ENCODE measurements around the gene CARD14. TPM values are rescaled to one million over a fixed set of nuclear protein-coding genes. Genes with fewer than 3 reads are reported as not detected.

CARD14 gene
- total and polyA plus RNA-seq, 2 experiments from 2014 or later, result 0.08 to 0.52 TPM

DNA sequence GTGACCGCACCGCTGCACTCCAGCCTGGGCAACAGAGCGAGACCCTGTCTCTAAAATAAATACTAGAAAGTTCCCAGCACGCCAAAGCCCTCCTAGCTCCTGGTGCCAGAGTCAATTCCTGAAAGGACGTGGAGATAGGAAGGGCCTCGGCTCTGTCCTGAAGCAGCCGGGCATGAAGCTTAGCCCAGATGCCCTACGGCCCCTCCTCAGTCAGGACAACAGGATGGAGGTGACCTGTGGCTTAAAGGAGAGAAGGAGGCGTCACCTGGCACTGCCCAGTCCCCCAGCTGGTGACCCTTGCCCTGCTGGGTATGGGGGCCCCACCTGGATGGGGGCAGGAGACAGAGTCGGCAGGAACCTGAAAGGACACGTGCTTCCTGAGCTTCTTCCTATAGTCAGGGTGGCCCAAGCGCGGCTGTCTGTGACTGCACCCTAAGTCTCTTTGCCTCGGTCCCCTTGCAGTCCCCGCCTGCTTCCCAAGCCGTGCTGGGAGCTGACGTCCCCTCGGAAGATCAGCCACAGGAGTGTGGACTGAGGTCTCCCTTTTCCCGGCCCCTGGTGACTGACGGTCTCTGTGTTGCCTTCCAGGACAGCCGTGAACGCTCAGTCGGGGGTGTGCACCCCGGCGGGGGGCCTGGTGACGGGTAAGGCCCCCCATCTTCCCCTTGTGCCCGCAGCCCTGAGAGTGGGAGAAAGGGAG is 75.9 kb downstream of the CARD14 start:
- Histone ChIP-seq H3K4me3 (no peak overlapping the region), H2AFZ (no peak overlapping the region), H3K36me3 (ENCODE audit: insufficient read depth) (no peaks in the 10 kb centered on the region; the same call in 1 of the 2 replicates), H3F3A (replicated peaks; ENCODE audit: low read depth) (no peaks in the 10 kb centered on the region), H3K4me2 (no peak overlapping the region), H3K27me3 (ENCODE audit: insufficient read depth) (no peaks in the 10 kb centered on the region), H4K20me1 (replicated peaks; ENCODE audit: insufficient read depth) (peaks cover 3% of the 10 kb centered on the region; the same call in 1 of the 2 replicates), H3K9me2 (ENCODE audit: insufficient read depth) (no peaks in the 10 kb centered on the region), H3K4me1 (ENCODE audit: insufficient read depth) (no peaks in the 10 kb centered on the region), H3K27ac (ENCODE audit: low read depth) (no peak overlapping the region), H3K79me2 (replicated peaks; ENCODE audit: insufficient read depth) (no peaks in the 10 kb centered on the region)
- H3K4me3 Mint-ChIP-seq, result no peak overlapping the region
- peaks cover 21% of the 10 kb centered on the region; the same call in 2 of the 3 replicates for H3K36me3 Mint-ChIP-seq (ENCODE audit: low read depth)
- no peak overlapping the region for H3K27ac Mint-ChIP-seq
- TF ChIP-seq JUNB (IDR thresholded peaks at IDR 0.05; ENCODE audit: unreplicated experiment) (no peak), ZNF114 (CRISPR knock-in tag; IDR thresholded peaks at IDR 0.05) (no peak), NANOG (IDR thresholded peaks at IDR 0.05; ENCODE audit: borderline replicate concordance) (no peak), CREB1 (CRISPR knock-in tag; IDR thresholded peaks at IDR 0.05; ENCODE audit: low read depth) (no peak), EZH2phosphoT487 (IDR thresholded peaks at IDR 0.05; ENCODE audit: unreplicated experiment) (no peak), POLR2AphosphoS5 (IDR thresholded peaks at IDR 0.05; ENCODE audit: low read depth) (no peak), ZNF331 (CRISPR knock-in tag; IDR thresholded peaks at IDR 0.05; ENCODE audit: low read depth) (no peak), EZH2 (IDR thresholded peaks at IDR 0.05; ENCODE audit: low read depth, unreplicated experiment) (no peak)
- TF ChIP-seq, protein P1, sequence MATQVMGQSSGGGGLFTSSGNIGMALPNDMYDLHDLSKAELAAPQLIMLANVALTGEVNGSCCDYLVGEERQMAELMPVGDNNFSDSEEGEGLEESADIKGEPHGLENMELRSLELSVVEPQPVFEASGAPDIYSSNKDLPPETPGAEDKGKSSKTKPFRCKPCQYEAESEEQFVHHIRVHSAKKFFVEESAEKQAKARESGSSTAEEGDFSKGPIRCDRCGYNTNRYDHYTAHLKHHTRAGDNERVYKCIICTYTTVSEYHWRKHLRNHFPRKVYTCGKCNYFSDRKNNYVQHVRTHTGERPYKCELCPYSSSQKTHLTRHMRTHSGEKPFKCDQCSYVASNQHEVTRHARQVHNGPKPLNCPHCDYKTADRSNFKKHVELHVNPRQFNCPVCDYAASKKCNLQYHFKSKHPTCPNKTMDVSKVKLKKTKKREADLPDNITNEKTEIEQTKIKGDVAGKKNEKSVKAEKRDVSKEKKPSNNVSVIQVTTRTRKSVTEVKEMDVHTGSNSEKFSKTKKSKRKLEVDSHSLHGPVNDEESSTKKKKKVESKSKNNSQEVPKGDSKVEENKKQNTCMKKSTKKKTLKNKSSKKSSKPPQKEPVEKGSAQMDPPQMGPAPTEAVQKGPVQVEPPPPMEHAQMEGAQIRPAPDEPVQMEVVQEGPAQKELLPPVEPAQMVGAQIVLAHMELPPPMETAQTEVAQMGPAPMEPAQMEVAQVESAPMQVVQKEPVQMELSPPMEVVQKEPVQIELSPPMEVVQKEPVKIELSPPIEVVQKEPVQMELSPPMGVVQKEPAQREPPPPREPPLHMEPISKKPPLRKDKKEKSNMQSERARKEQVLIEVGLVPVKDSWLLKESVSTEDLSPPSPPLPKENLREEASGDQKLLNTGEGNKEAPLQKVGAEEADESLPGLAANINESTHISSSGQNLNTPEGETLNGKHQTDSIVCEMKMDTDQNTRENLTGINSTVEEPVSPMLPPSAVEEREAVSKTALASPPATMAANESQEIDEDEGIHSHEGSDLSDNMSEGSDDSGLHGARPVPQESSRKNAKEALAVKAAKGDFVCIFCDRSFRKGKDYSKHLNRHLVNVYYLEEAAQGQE (IDR thresholded peaks at IDR 0.05; ENCODE audit: unreplicated experiment), result no peak
- TF ChIP-seq, protein P2, sequence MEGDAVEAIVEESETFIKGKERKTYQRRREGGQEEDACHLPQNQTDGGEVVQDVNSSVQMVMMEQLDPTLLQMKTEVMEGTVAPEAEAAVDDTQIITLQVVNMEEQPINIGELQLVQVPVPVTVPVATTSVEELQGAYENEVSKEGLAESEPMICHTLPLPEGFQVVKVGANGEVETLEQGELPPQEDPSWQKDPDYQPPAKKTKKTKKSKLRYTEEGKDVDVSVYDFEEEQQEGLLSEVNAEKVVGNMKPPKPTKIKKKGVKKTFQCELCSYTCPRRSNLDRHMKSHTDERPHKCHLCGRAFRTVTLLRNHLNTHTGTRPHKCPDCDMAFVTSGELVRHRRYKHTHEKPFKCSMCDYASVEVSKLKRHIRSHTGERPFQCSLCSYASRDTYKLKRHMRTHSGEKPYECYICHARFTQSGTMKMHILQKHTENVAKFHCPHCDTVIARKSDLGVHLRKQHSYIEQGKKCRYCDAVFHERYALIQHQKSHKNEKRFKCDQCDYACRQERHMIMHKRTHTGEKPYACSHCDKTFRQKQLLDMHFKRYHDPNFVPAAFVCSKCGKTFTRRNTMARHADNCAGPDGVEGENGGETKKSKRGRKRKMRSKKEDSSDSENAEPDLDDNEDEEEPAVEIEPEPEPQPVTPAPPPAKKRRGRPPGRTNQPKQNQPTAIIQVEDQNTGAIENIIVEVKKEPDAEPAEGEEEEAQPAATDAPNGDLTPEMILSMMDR (conservative IDR thresholded peaks at IDR 0.05; ENCODE audit: low read depth in 2 of 2), result no peak
- TF ChIP-seq, protein P3, sequence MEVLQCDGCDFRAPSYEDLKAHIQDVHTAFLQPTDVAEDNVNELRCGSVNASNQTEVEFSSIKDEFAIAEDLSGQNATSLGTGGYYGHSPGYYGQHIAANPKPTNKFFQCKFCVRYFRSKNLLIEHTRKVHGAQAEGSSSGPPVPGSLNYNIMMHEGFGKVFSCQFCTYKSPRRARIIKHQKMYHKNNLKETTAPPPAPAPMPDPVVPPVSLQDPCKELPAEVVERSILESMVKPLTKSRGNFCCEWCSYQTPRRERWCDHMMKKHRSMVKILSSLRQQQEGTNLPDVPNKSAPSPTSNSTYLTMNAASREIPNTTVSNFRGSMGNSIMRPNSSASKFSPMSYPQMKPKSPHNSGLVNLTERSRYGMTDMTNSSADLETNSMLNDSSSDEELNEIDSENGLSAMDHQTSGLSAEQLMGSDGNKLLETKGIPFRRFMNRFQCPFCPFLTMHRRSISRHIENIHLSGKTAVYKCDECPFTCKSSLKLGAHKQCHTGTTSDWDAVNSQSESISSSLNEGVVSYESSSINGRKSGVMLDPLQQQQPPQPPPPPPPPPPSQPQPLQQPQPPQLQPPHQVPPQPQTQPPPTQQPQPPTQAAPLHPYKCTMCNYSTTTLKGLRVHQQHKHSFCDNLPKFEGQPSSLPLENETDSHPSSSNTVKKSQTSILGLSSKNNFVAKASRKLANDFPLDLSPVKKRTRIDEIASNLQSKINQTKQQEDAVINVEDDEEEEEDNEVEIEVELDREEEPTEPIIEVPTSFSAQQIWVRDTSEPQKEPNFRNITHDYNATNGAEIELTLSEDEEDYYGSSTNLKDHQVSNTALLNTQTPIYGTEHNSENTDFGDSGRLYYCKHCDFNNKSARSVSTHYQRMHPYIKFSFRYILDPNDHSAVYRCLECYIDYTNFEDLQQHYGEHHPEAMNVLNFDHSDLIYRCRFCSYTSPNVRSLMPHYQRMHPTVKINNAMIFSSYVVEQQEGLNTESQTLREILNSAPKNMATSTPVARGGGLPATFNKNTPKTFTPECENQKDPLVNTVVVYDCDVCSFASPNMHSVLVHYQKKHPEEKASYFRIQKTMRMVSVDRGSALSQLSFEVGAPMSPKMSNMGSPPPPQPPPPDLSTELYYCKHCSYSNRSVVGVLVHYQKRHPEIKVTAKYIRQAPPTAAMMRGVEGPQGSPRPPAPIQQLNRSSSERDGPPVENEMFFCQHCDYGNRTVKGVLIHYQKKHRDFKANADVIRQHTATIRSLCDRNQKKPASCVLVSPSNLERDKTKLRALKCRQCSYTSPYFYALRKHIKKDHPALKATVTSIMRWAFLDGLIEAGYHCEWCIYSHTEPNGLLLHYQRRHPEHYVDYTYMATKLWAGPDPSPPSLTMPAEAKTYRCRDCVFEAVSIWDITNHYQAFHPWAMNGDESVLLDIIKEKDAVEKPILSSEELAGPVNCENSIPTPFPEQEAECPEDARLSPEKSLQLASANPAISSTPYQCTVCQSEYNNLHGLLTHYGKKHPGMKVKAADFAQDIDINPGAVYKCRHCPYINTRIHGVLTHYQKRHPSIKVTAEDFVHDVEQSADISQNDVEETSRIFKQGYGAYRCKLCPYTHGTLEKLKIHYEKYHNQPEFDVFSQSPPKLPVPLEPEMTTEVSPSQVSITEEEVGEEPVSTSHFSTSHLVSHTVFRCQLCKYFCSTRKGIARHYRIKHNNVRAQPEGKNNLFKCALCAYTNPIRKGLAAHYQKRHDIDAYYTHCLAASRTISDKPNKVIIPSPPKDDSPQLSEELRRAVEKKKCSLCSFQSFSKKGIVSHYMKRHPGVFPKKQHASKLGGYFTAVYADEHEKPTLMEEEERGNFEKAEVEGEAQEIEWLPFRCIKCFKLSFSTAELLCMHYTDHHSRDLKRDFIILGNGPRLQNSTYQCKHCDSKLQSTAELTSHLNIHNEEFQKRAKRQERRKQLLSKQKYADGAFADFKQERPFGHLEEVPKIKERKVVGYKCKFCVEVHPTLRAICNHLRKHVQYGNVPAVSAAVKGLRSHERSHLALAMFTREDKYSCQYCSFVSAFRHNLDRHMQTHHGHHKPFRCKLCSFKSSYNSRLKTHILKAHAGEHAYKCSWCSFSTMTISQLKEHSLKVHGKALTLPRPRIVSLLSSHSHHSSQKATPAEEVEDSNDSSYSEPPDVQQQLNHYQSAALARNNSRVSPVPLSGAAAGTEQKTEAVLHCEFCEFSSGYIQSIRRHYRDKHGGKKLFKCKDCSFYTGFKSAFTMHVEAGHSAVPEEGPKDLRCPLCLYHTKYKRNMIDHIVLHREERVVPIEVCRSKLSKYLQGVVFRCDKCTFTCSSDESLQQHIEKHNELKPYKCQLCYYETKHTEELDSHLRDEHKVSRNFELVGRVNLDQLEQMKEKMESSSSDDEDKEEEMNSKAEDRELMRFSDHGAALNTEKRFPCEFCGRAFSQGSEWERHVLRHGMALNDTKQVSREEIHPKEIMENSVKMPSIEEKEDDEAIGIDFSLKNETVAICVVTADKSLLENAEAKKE (CRISPR knock-in tag; IDR thresholded peaks at IDR 0.05), result no peak
- TF ChIP-seq, protein P4, sequence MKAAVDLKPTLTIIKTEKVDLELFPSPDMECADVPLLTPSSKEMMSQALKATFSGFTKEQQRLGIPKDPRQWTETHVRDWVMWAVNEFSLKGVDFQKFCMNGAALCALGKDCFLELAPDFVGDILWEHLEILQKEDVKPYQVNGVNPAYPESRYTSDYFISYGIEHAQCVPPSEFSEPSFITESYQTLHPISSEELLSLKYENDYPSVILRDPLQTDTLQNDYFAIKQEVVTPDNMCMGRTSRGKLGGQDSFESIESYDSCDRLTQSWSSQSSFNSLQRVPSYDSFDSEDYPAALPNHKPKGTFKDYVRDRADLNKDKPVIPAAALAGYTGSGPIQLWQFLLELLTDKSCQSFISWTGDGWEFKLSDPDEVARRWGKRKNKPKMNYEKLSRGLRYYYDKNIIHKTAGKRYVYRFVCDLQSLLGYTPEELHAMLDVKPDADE (IDR thresholded peaks at IDR 0.05), result no peak
- no peaks in the 10 kb centered on the region; the same call in 2 of the 3 replicates for H3K4me1 Mint-ChIP-seq
- no peaks in the 10 kb centered on the region for H3K9me3 Mint-ChIP-seq
- H3K27me3 Mint-ChIP-seq (ENCODE audit: insufficient read depth, low read depth, poor library complexity), result peaks cover 9% of the 10 kb centered on the region
- DNase-seq (ENCODE audit: low spot score), result no peak
- no peak for ATAC-seq
